Placental pericyte (primary cell): ENCODE measurements around the gene PYCR2. TPM values are rescaled to one million over a fixed set of nuclear protein-coding genes. Genes with fewer than 3 reads are reported as not detected.

Experiments used
- small RNA-seq: library from RNA; depleted of rRNA; stranded (forward); fragments of <200 nt; gene quantifications from one replicate; pipeline ENCODE3, GENCODE V24; 2012; ENCODE audit warnings: low replicate concordance
- total RNA-seq: library from RNA; depleted of rRNA; stranded (reverse); fragments of >200 nt; gene quantifications from 2 replicates; pipeline ENCODE4 v1.2.3, GENCODE V29; 2012

Gene PYCR2
- 39.6 and 47.4 TPM in 2 replicates for total RNA-seq

GRCh38 chr1:225923692-225924555 is at the start of gene PYCR2:
TSS of gene PYCR2 (minus strand) at chr1:225924250. CDS start at chr1:225924110, 140 bp downstream.

DNA sequence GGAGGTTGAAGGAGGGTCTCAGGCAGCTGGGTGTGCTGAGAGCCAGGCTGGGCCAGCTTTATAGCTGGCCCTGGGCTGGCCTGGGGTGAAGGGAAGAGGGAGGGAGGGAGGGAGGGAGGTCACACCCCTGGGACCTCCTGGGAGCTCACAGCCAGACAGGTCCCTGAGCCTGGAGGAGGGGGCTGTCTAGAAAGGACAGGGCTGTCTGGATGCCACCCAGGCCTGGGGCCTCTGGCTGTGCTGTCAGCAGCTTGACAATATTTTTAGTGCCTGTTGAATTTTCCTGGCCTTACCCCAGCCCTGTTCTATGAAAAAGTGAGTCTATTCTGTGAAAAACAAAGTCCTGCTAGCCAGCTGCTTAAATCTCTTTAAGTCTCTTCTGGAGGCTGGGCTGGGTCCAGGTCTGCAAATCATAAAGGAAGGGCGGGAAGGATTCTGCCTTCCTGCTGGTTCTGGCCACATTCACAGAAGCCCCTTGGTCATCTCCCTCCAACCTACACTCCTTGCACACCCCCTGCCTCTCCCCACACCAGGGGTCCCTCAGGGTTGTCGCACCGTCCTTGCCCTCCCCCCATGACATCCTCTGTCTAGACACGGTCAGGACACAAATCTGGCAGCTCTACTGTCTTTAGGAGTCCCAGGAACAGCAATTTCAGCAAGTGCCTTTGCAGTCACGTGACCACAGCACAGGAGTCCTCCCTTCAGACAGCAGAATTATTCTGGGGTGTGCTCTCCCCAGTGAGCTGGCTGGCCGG is 17.3 kb upstream of the PYCR2 start, which contains the start of gene LEFTY2:
Gene LEFTY2, minus strand, starts transcription at position 34 of the 755 bp plus-strand sequence. CDS start 80 bp downstream, outside the sequence.

DNA sequence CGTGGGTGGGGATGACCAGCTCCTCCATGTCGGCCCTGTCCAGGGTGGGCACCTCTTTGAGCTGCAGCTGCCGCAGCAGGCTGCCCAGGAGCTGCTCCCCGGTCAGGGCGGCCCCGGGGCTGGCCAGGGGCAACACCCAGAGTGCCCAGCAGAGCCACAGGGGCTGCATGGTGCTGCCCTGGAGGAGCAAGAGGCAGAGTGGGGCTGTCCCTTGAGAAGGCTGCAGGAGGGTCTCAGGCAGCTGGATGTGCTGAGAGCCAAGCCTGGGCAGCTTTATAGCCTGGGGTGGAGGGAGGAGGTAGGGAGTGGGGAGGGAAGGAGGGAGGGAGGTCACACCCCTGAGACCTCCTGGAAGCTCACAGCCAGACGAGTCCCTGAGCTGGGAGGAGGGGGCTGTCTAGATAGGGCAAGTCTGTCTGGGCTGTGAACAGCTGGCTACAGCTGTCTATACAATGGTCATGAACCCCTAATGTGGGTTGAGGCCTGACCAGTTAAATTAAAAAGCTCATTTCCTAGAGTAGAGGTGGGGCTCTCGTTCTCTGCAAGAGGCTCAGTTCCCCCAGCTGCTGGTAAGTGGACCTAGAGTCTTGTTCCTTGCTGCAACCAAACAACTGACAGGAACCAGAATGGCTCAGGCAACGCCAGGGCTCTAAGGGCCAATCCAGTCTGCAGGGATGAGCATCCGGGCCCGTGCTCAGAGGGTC is 35.0 kb downstream of the PYCR2 start, which contains the start of gene LEFTY1:
Gene LEFTY1, minus strand, starts transcription at position 249 of the 704 bp plus-strand sequence. Its CDS starts 80 bp downstream, at position 169.

GRCh38 chr1:225881959-225882693 is 41.9 kb downstream of the PYCR2 start, which contains the start of gene TMEM63A:
TSS of gene TMEM63A (minus strand) at chr1:225882380. CDS start at chr1:225877580, 4,800 bp downstream.

Small RNA genes lying within 50 kb of the gene (small RNA-seq; reads per million reads assigned to genes)
- gene AL117348.1 (not detected), gene NDUFA3P3 (not detected)

Other genes starting within 250 kb of the PYCR2 start
- gene SRP9, start 146.4 kb downstream of the PYCR2 start, total RNA-seq = 118 and 265 TPM in 2 replicates
- gene EPHX1, start 114.1 kb downstream of the PYCR2 start, total RNA-seq = 12.5 and 29.5 TPM in 2 replicates
- gene TMEM63A, start 41.9 kb downstream of the PYCR2 start, total RNA-seq = 21.2 and 29.9 TPM in 2 replicates
- not detected in 2 replicates for gene LEFTY1, start 35.1 kb downstream of the PYCR2 start, total RNA-seq
- gene LEFTY2, start 17.0 kb upstream of the PYCR2 start, total RNA-seq = not detected in 2 replicates
- gene SDE2, start 75.1 kb upstream of the PYCR2 start, total RNA-seq = 33.3 and 36.8 TPM in 2 replicates
- gene H3-3A, start 138.5 kb upstream of the PYCR2 start, total RNA-seq = 99.8 and 121 TPM in 2 replicates